ENCODE measurements around the gene PARD3B.

- TF ChIP-seq POLR2AphosphoS5 (IDR thresholded peaks at IDR 0.05; ENCODE audit: low read depth, low read length) (no peak), CTCF (IDR thresholded peaks at IDR 0.05 in 2 of 3, conservative IDR thresholded peaks at IDR 0.05 in 1 of 3; ENCODE audit: borderline replicate concordance in 1 of 3, insufficient read depth in 1 of 3, low read depth in 2 of 3, low read length in 2 of 3) (no peak), MAX (IDR thresholded peaks at IDR 0.05) (no peak)
These were observed 15.6 kb downstream of the PARD3B start for GRCh38 chr2:204560902-204561301.
